Activated gamma-delta T cell treated with Interleukin-2 at 50 U/mL for 16 hours (primary cell): ENCODE data around the gene IGSF21.
"Not testable (repeated sequence)": the region's sequence is repeated elsewhere in the genome, so short reads cannot be mapped to it uniquely, and the experiment has no call there.

Experiments used
- DNase-seq: peaks from one replicate; pipeline ENCODE4 v3.0.0-alpha.2; 2020

Gene IGSF21

GRCh38 chr1:18411820-18412641 lies 304.4 kb downstream of the IGSF21 start:
- DNase-seq = no peak

GRCh38 chr1:18412882-18413353 lies 305.3 kb downstream of the IGSF21 start:
- DNase-seq = no peak

- no peak for DNase-seq
Measured at GRCh38 chr1:18413541-18414305, 306.1 kb downstream of the IGSF21 start.

GRCh38 chr1:18414321-18414720 lies 306.7 kb downstream of the IGSF21 start:
- no peak for DNase-seq

- no peak for DNase-seq
Measured at GRCh38 chr1:18414872-18415447, 307.4 kb downstream of the IGSF21 start.

- no peak for DNase-seq
Measured at GRCh38 chr1:18415448-18416027, 307.9 kb downstream of the IGSF21 start.

- not testable (repeated sequence) for DNase-seq
Measured at GRCh38 chr1:18416126-18416525, 308.5 kb downstream of the IGSF21 start.

- no peak for DNase-seq
Measured at GRCh38 chr1:18417316-18418269, 310.0 kb downstream of the IGSF21 start.

- DNase-seq = no peak
Measured at GRCh38 chr1:18419113-18419844, 311.7 kb downstream of the IGSF21 start.

- no peak for DNase-seq
Measured at GRCh38 chr1:18419845-18420184, 312.2 kb downstream of the IGSF21 start.

- DNase-seq = no peak
Measured at GRCh38 chr1:18422076-18422777, 314.6 kb downstream of the IGSF21 start.

- no peak for DNase-seq
Measured at GRCh38 chr1:18422954-18423353, 315.4 kb downstream of the IGSF21 start.

GRCh38 chr1:18426580-18426979 lies 319.0 kb downstream of the IGSF21 start:
- DNase-seq = no peak
